ENCODE results near the gene GLYR1. TPM values are rescaled to one million over a fixed set of nuclear protein-coding genes. Genes with fewer than 3 reads are reported as not detected.

Gene GLYR1
- total RNA-seq, 1 donor from 2014 or later = 133 TPM

DNA sequence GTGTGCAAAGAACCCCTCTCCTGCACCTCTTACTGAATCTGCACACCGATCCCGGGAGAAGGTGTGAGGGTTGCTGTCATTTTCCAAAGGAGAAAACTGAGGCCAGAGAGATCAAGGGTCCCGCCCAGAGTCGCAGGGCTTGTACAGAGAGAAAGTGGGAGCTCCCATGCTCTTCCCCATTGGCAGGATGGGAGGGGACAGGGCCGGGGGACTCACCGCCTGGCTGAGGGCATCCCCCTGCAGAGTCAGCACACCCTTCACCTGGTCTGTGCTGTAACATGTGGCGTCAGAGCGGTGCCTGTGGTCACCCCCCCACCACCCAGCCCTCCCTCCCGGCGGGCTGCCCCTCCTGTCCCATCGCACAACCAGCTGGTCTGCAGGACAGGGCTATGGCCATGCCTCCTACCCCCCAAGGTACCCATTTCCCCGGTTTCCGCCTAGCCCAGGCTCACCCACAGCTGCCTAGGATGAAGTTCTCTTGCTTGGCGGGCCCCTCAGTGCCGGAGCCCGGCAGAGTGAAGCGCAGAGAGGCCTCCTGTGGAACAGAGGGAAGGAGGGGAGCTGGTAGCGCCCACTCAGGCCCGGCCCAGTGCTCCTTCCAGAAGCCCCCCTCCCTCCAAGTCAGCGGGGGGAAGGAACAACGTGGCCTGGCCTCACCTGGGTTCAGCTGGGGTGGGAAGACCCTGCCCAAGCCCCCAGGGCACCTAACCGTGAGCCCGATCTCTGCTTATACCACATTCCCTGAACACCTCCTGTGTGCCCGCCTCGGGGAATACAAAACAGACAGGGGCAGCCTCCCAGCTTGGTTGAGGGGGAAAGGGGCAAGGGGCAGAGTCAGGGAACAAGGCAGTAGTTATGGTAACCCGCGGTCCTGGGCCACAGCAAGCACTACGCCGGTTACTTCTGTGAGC is 45.8 kb downstream of the GLYR1 start:
- Mint-ChIP-seq H3K4me3 (peak overlapping the region; percentile 91), H3K9me3 (no peaks in the 10 kb centered on the region), H3K27ac (ENCODE audit: unreplicated experiment) (no peak overlapping the region), H3K4me1 (peaks cover 9% of the 10 kb centered on the region), H3K36me3 (ENCODE audit: low read depth) (no peaks in the 10 kb centered on the region), H3K27me3 (ENCODE audit: low read depth) (no peaks in the 10 kb centered on the region)
- TF ChIP-seq, protein P1, sequence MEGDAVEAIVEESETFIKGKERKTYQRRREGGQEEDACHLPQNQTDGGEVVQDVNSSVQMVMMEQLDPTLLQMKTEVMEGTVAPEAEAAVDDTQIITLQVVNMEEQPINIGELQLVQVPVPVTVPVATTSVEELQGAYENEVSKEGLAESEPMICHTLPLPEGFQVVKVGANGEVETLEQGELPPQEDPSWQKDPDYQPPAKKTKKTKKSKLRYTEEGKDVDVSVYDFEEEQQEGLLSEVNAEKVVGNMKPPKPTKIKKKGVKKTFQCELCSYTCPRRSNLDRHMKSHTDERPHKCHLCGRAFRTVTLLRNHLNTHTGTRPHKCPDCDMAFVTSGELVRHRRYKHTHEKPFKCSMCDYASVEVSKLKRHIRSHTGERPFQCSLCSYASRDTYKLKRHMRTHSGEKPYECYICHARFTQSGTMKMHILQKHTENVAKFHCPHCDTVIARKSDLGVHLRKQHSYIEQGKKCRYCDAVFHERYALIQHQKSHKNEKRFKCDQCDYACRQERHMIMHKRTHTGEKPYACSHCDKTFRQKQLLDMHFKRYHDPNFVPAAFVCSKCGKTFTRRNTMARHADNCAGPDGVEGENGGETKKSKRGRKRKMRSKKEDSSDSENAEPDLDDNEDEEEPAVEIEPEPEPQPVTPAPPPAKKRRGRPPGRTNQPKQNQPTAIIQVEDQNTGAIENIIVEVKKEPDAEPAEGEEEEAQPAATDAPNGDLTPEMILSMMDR (conservative IDR thresholded peaks at IDR 0.05) = no peak
- DNase-seq (ENCODE audit: low read depth, low spot score) = peak; percentile 9

DNA sequence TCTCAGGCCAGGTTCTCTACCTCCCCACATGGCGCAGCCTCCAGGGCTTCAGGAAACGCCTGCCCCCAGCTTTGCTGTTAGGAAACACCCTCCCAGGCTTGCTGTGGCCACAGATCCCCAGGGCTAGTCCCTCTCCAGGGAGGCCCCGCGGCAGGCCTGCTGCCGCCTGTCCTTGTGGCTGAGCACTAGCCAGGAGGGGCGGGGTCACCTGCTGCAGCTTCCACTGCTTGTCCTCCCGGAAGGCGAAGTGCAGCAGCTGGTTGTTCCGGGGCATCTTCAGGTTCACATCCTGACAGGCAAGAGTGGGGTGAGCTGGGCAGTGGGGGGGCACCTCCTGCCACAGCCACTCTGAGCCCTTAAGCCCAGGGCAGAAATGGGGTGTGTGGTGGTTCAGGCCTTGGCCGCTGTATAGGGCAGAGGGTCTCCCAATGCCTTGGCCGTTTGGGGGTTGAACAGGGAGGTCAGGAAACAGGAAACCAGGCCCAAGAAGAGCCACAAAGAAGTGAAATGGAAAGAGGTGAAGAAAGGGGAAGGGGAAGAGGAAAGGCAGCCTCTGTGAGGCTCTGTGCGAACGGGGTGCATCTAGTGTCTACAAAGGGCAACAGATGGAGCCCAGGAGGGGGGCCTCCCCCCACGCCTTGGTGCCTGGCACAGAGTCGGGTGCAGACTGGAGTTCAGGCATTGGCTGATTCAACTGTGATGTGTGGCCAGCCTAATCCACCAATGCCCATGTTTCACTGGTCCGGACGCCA is 46.6 kb downstream of the GLYR1 start:
- Mint-ChIP-seq H3K4me1 (peaks cover 9% of the 10 kb centered on the region), H3K27ac (ENCODE audit: unreplicated experiment) (no peak overlapping the region), H3K36me3 (ENCODE audit: low read depth) (no peaks in the 10 kb centered on the region), H3K9me3 (no peaks in the 10 kb centered on the region), H3K4me3 (peak overlapping the region; percentile 74), H3K27me3 (ENCODE audit: low read depth) (no peaks in the 10 kb centered on the region)
- TF ChIP-seq, protein P1 (conservative IDR thresholded peaks at IDR 0.05) = no peak
- DNase-seq (ENCODE audit: low read depth, low spot score) = no peak

DNA sequence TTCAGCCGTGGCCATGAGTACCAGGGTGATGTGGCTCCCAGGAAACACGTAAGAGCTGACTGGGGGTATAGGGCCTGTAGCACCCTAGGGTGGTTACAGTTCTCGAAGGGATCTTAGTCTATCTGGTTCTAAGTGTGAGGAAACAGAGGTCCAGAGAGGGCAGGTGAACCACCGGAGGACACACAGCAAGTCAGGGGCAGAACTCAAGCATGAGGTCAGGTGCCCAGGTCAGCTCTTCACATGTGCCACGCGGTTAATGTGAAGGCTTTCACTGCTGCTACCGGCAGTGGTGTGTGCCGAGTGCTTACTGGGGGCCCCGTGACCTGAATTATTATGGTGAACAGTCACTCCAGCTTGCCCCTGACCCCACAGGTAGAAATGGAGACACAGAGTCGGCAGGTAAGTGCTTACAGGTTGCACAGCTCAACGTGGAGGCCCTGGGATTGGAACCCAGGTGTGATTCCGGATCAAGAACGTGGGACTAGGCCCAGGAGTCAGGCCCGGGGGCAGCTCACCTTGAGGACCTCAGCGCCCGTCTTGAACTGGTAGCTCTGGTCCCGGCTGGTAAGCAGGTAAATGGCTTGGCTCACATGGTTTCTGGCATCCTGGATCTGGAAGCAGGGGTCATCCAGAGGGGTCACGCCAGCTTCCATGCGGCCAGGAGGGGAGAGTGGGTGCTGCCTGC is 47.8 kb downstream of the GLYR1 start:
- Mint-ChIP-seq H3K36me3 (ENCODE audit: low read depth) (no peaks in the 10 kb centered on the region), H3K4me1 (peaks cover 9% of the 10 kb centered on the region), H3K9me3 (no peaks in the 10 kb centered on the region)

DNA sequence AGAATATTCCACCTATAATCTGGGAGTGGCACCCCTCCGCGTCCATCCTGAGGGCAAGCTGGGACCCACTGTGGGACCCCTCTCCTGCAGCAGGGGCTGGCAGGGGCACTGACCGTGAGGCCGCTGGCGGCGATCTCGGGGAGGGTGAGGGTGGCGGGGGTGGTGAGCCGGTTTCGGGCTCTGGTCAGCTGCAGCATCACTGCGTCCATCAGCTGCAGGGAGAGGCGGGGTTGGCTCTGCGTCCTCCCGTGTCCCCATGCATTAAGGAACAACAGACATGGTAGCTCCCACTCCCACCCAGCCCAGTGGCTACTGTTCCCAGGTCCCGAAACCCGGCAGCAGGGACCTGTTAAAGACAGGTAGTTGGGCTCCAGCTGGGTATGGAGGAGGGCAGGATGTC is 48.6 kb downstream of the GLYR1 start:
- no peaks in the 10 kb centered on the region for H3K9me3 Mint-ChIP-seq
- H3K4me3 Mint-ChIP-seq = no peak overlapping the region
- no peaks in the 10 kb centered on the region for H3K27me3 Mint-ChIP-seq (ENCODE audit: low read depth)
- H3K36me3 Mint-ChIP-seq (ENCODE audit: low read depth) = no peaks in the 10 kb centered on the region
- no peak overlapping the region for H3K27ac Mint-ChIP-seq (ENCODE audit: unreplicated experiment)
- TF ChIP-seq, protein P1 (conservative IDR thresholded peaks at IDR 0.05) = no peak
- H3K4me1 Mint-ChIP-seq = peaks cover 7% of the 10 kb centered on the region
- no peak for DNase-seq (ENCODE audit: low read depth, low spot score)

More for the DNA sequence above, 47.8 kb downstream of the GLYR1 start:
- TF ChIP-seq, protein P1 (conservative IDR thresholded peaks at IDR 0.05) = no peak
- Mint-ChIP-seq H3K27me3 (ENCODE audit: low read depth) (no peaks in the 10 kb centered on the region), H3K27ac (ENCODE audit: unreplicated experiment) (no peak overlapping the region), H3K4me3 (peak overlapping the region; percentile 72)
- no peak for DNase-seq (ENCODE audit: low read depth, low spot score)

DNA sequence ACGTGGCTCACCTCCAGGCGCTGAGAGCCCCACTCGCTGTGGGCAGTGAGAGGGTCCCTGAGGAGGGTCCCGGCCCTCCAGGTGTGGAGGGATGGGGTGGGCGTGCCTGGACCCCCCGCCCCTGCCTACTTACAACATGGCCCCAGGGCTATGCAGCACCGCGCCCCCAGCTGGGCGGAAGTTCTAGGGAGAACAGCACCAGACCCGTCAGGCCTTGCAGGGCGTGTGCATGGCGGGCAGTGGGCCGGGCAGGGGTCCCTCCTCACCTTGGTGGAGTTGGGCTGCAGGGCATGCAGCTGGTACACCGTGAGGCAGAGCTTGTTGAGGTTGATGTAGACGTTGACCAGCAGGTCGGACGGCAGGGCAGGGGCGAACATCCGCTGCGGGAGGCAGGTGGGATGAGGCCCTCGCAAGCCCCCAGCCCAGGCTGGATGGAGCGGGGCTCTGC is 49.3 kb downstream of the GLYR1 start:
- H3K4me3 Mint-ChIP-seq = no peak overlapping the region
- no peak overlapping the region for H3K27ac Mint-ChIP-seq (ENCODE audit: unreplicated experiment)
- no peak for DNase-seq (ENCODE audit: low read depth, low spot score)
- H3K36me3 Mint-ChIP-seq (ENCODE audit: low read depth) = no peaks in the 10 kb centered on the region
- peaks cover under 1% of the 10 kb centered on the region for H3K4me1 Mint-ChIP-seq
- H3K9me3 Mint-ChIP-seq = no peaks in the 10 kb centered on the region
- no peaks in the 10 kb centered on the region for H3K27me3 Mint-ChIP-seq (ENCODE audit: low read depth)
- TF ChIP-seq, protein P1 (conservative IDR thresholded peaks at IDR 0.05) = no peak
